ENCODE results near the gene ATXN8OS. TPM values are rescaled to one million over a fixed set of nuclear protein-coding genes. Genes with fewer than 3 reads are reported as not detected.

The ATXN8OS gene
- total RNA-seq = 2.1 TPM

GRCh38 chr13:70107498-70108281, at the start of gene ATXN8OS:
ATXN8OS (plus strand) TSS chr13:70107826.

GRCh38 chr13:70108356-70109105, 905 bp downstream of the ATXN8OS start, which contains the start of gene KLHL1:
KLHL1 (minus strand) TSS chr13:70108452; CDS start chr13:70107699, 753 bp downstream.

Other genes with a start within 250 kb of the ATXN8OS start
- 34.1 TPM for gene KLHL1, start 626 bp downstream of the ATXN8OS start, total RNA-seq